Karpas-422 (cell line): ENCODE data around the gene ABO. TPM values are rescaled to one million over a fixed set of nuclear protein-coding genes. Genes with fewer than 3 reads are reported as not detected.
"Not testable (repeated sequence)": the region's sequence is repeated elsewhere in the genome, so short reads cannot be mapped to it uniquely, and the experiment has no call there.

ENCODE experiments used
- DNase-seq: peaks from one replicate; pipeline ENCODE4 v3.0.0-alpha.2; 2015
- H2AFZ ChIP-seq: fragments of 200-600 bp; sonication (generic); 2 replicates; pipeline ENCODE4 v1.6.1; 2014; ENCODE audit warnings: antibody characterized with exemption, low read length, mixed read lengths
- H3K27ac ChIP-seq: fragments of 200-600 bp; sonication (generic); 2 replicates; pipeline ENCODE4 v1.5.1; 2014; ENCODE audit warnings: mild to moderate bottlenecking, low read length, moderate library complexity
- H3K27me3 ChIP-seq: fragments of 200-600 bp; sonication (generic); 2 replicates; pipeline ENCODE4 v1.6.1; 2014; ENCODE audit warnings: low read length, mixed read lengths
- H3K36me3 ChIP-seq: fragments of 200-600 bp; sonication (generic); 2 replicates; pipeline ENCODE4 v1.6.1; 2014; ENCODE audit warnings: low read length, mixed read lengths; ENCODE audit not compliant: insufficient read depth
- H3K4me1 ChIP-seq: fragments of 200-600 bp; sonication (generic); 2 replicates; pipeline ENCODE4 v1.6.1; 2014; ENCODE audit warnings: mild to moderate bottlenecking, low read length, mixed read lengths
- H3K4me2 ChIP-seq: fragments of 200-600 bp; sonication (generic); 2 replicates; pipeline ENCODE4 v1.6.1; 2014; ENCODE audit warnings: low read length, low read depth, mild to moderate bottlenecking; ENCODE audit not compliant: poor library complexity, severe bottlenecking
- H3K4me3 ChIP-seq: fragments of 200-600 bp; sonication (generic); 2 replicates; pipeline ENCODE4 v1.5.1; 2014; ENCODE audit warnings: mild to moderate bottlenecking, antibody characterized with exemption, low read length, mixed read lengths
- H3K79me2 ChIP-seq: fragments of 200-600 bp; sonication (generic); 2 replicates; pipeline ENCODE4 v1.6.1; 2014; ENCODE audit warnings: mild to moderate bottlenecking, low read length, mixed read lengths
- H3K9ac ChIP-seq: fragments of 200-600 bp; sonication (generic); 2 replicates; pipeline ENCODE4 v1.6.0; 2014; ENCODE audit warnings: low read length
- H3K9me2 ChIP-seq: fragments of 200-600 bp; sonication (generic), shearing (Covaris generic); replicated peaks from 2 replicates; pipeline ENCODE4 v1.6.0; 2014; ENCODE audit warnings: mild to moderate bottlenecking, low read length, moderate library complexity; ENCODE audit not compliant: insufficient read depth
- H3K9me3 ChIP-seq: fragments of 300-700, 200-600 bp; sonication (generic); 2 replicates; pipeline ENCODE4 v1.6.1; 2014; ENCODE audit warnings: low read length, mixed read lengths
- H4K20me1 ChIP-seq: fragments of 200-600 bp; sonication (generic); 2 replicates; pipeline ENCODE4 v1.6.1; 2014; ENCODE audit warnings: mild to moderate bottlenecking, antibody characterized with exemption, low read length, low read depth; ENCODE audit not compliant: insufficient read depth
- total RNA-seq: library from RNA; depleted of rRNA; stranded (reverse); fragments of >200 nt; shearing (Covaris generic); gene quantifications from 2 replicates; pipeline ENCODE4 v1.2.3, GENCODE V29; 2014; ENCODE audit warnings: low replicate concordance

The ABO gene
- total RNA-seq, 1 experiment from 2014 or later: not detected

GRCh38 chr9:133230514-133230913 lies 44.5 kb downstream of the ABO start:
- not testable (repeated sequence) for H3K4me3 ChIP-seq, H3K79me2 ChIP-seq, H3K4me2 ChIP-seq, H3K4me1 ChIP-seq, H2AFZ ChIP-seq, H3K9me2 ChIP-seq, H3K36me3 ChIP-seq, H3K27ac ChIP-seq, H4K20me1 ChIP-seq, H3K9ac ChIP-seq, H3K9me3 ChIP-seq, DNase-seq, H3K27me3 ChIP-seq

DNA sequence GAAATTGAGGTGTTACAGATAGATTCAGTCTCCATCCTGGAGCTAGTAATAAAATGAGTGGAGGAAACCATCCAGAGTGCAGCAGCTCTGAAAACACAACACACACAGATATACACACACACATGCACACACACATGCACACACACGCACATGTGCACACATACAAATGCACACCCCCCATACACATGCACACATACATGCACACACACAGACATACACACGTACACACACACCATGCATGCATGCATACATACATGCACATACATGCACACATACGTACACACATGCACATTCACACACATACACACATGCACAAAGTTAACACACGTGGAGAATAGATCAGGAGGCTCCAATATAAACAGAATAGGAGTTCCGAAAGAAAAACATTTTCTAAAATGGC lies 44.9 kb downstream of the ABO start:
- no peak overlapping the region for H3K4me3 ChIP-seq
- no peaks in the 10 kb centered on the region for H3K9me2 ChIP-seq
- no peaks in the 10 kb centered on the region for H3K27me3 ChIP-seq
- no peak overlapping the region for H3K27ac ChIP-seq
- no peaks in the 10 kb centered on the region for H3K36me3 ChIP-seq
- no peaks in the 10 kb centered on the region for H4K20me1 ChIP-seq
- H3K9ac ChIP-seq: no peak overlapping the region
- no peaks in the 10 kb centered on the region for H3K4me1 ChIP-seq
- DNase-seq: no peak
- H3K4me2 ChIP-seq: no peak overlapping the region
- H3K79me2 ChIP-seq: no peaks in the 10 kb centered on the region
- H3K9me3 ChIP-seq: no peaks in the 10 kb centered on the region
- H2AFZ ChIP-seq: no peak overlapping the region

- H3K9ac ChIP-seq, H3K4me2 ChIP-seq, H3K4me1 ChIP-seq, H3K79me2 ChIP-seq, H3K9me2 ChIP-seq, H2AFZ ChIP-seq, H3K4me3 ChIP-seq, H3K27ac ChIP-seq, H3K36me3 ChIP-seq, H4K20me1 ChIP-seq, H3K9me3 ChIP-seq, DNase-seq, H3K27me3 ChIP-seq: not testable (repeated sequence)
These were observed 46.4 kb downstream of the ABO start for GRCh38 chr9:133228474-133229193.

DNA sequence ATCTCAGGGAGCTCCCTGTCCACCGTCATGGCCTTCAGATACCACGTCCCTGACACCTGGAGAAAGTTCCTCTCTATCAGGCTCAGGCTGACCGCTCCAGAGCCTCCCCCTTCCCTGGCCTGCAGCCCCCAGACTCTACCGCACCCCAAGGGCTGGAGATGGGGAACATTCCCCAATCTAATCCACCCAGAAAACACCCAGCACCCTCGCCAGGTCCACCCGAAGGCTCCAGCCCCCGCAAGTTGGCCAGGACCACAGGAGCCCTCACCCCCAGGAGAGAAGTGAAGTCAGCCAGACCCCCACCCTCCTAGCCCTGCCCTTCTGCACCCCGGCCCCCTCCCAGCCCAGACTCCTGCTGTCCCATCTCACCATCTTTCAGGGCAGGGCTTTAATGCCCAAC lies 47.0 kb downstream of the ABO start:
- H3K4me1 ChIP-seq, H3K36me3 ChIP-seq, H3K9me3 ChIP-seq, H3K9me2 ChIP-seq, H3K4me2 ChIP-seq, H3K79me2 ChIP-seq, H2AFZ ChIP-seq, H3K27ac ChIP-seq, DNase-seq, H3K4me3 ChIP-seq, H3K27me3 ChIP-seq, H4K20me1 ChIP-seq, H3K9ac ChIP-seq: not testable (repeated sequence)

- H3K27ac ChIP-seq: no peak overlapping the region
- no peaks in the 10 kb centered on the region for H3K9me2 ChIP-seq
- no peak overlapping the region for H2AFZ ChIP-seq
- H3K79me2 ChIP-seq: no peaks in the 10 kb centered on the region
- peaks cover 8% of the 10 kb centered on the region for H3K4me1 ChIP-seq
- no peak for DNase-seq
- H3K27me3 ChIP-seq: no peaks in the 10 kb centered on the region
- no peak overlapping the region for H3K4me3 ChIP-seq
- no peak overlapping the region for H3K9ac ChIP-seq
- no peak overlapping the region for H3K4me2 ChIP-seq
- H3K36me3 ChIP-seq: no peaks in the 10 kb centered on the region
- no peaks in the 10 kb centered on the region for H4K20me1 ChIP-seq
- no peaks in the 10 kb centered on the region for H3K9me3 ChIP-seq
These were observed 47.6 kb downstream of the ABO start for GRCh38 chr9:133227242-133227860.

GRCh38 chr9:133226219-133227171 lies 48.5 kb downstream of the ABO start:
- H2AFZ ChIP-seq: no peak overlapping the region
- H3K9me3 ChIP-seq: no peaks in the 10 kb centered on the region
- no peak overlapping the region for H3K4me2 ChIP-seq
- no peak overlapping the region for H3K27ac ChIP-seq
- H3K4me1 ChIP-seq: peaks cover 8% of the 10 kb centered on the region
- H3K9ac ChIP-seq: no peak overlapping the region
- H3K36me3 ChIP-seq: no peaks in the 10 kb centered on the region
- DNase-seq: no peak
- no peaks in the 10 kb centered on the region for H3K79me2 ChIP-seq
- H3K9me2 ChIP-seq: no peaks in the 10 kb centered on the region
- H3K4me3 ChIP-seq: no peak overlapping the region
- H4K20me1 ChIP-seq: no peaks in the 10 kb centered on the region
- no peaks in the 10 kb centered on the region for H3K27me3 ChIP-seq

DNA sequence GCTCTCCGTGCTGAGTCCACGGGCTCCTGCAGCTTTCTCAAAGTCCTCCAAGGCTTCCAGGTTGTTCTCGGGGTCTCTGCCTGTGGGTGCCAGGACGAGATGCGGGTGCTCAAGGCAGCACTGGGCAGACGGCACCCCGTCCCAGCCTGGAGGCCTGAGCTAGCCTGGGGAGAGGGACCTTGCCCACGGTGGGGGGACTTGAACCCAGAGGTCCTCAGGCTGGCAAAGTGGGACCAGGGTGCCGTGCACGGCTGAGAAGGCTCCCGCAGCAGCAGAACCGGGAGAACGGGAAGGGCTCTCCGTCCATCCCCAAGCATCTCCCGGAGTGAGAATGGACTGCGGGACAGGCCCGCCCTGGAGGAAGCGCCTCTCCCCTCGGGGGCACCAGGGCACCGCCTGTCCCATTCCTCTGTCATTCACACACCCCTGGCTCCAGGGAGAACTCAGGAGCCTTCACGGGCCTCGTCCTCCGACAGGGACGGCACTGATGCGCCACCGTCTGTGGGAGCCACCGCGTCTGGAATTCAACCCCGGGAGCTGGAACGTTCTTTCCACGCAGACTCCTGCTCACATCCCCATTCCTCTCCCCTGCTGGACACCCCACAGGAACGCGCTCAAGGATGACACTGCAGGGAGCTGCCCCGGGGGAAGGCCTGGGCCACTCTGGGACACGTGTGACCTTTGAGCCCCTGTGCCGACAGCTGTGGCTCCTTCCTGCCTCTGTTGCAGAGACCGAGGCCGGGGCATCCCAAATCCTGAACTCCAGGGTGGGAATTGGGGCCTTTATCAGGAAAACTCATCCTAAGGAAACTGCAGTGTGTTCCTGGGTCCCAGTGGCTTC lies 49.6 kb downstream of the ABO start:
- H3K27ac ChIP-seq: no peak overlapping the region
- DNase-seq: no peak
- H3K27me3 ChIP-seq: no peaks in the 10 kb centered on the region
- H3K79me2 ChIP-seq: no peaks in the 10 kb centered on the region
- no peak overlapping the region for H3K4me3 ChIP-seq
- no peak overlapping the region for H3K4me2 ChIP-seq
- no peak overlapping the region for H3K9ac ChIP-seq
- H3K9me2 ChIP-seq: no peaks in the 10 kb centered on the region
- no peaks in the 10 kb centered on the region for H3K9me3 ChIP-seq
- peaks cover 8% of the 10 kb centered on the region for H3K4me1 ChIP-seq
- no peaks in the 10 kb centered on the region for H3K36me3 ChIP-seq
- no peak overlapping the region for H2AFZ ChIP-seq
- H4K20me1 ChIP-seq: no peaks in the 10 kb centered on the region
